Measurements from ENCODE around the gene TOR4A.
"Not testable (repeated sequence)": the region's sequence is repeated elsewhere in the genome, so short reads cannot be mapped to it uniquely, and the experiment has no call there.

Gene TOR4A

DNA sequence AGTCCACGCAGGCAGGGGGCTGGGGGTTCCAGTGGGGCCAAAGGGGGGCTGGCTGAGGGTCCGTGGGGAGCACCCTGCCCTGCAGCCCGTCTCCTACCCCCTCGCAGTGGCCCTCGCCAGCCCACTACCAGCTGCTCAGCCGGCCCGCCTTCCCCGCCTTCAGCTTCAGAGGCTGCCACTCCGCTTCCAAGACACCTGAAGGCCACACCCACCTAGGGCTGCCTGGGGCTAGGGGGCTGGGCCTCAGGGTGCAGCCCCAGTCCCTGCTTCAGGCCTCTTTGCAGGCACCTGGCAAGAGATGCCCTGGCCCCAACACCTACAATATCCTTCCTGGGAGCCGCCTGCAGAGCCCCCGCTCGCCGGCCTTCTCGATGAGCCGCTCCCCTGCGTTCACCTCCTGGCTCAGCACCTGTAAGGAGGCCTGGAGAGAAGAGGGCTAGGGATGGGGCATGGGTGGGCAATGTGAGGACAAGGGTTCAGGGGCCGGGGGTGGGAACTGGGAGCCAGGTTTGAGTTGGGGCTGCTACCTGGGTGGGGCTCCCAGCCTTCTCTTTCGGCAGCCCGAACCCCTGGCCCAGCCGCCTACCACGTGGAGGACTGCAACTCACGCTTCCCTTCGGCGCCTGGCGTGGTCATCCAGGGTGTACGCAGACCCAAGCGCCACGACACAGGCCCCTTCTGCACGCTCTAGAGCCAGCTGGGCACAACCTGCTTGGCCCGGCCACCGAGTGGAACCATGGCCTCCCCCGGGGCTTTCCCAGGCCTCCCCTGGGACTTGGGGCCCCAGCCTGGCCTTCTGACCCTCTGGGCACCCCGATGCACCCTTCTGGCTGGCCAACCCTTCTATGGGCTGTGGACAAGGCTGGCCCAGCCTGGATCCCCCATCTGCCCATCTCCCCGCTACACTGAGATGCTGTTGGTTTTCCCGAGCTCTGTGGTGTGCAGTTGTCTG is 24.7 kb upstream of the TOR4A start:
- Mint-ChIP-seq H3K4me1 (peaks cover 15% of the 10 kb centered on the region), H3K4me3 (no peak overlapping the region), H3K27ac (ENCODE audit: low read depth) (no peak overlapping the region), H3K27me3 (no peaks in the 10 kb centered on the region), H3K36me3 (ENCODE audit: insufficient read depth) (peaks cover 18% of the 10 kb centered on the region), H3K9me3 (no peaks in the 10 kb centered on the region)
- ATAC-seq (replicated peaks; ENCODE audit: extremely low read depth, poor library complexity, severe bottlenecking) = no peak
- DNase-seq (ENCODE audit: low spot score in 2 of 2) = no peak

DNA sequence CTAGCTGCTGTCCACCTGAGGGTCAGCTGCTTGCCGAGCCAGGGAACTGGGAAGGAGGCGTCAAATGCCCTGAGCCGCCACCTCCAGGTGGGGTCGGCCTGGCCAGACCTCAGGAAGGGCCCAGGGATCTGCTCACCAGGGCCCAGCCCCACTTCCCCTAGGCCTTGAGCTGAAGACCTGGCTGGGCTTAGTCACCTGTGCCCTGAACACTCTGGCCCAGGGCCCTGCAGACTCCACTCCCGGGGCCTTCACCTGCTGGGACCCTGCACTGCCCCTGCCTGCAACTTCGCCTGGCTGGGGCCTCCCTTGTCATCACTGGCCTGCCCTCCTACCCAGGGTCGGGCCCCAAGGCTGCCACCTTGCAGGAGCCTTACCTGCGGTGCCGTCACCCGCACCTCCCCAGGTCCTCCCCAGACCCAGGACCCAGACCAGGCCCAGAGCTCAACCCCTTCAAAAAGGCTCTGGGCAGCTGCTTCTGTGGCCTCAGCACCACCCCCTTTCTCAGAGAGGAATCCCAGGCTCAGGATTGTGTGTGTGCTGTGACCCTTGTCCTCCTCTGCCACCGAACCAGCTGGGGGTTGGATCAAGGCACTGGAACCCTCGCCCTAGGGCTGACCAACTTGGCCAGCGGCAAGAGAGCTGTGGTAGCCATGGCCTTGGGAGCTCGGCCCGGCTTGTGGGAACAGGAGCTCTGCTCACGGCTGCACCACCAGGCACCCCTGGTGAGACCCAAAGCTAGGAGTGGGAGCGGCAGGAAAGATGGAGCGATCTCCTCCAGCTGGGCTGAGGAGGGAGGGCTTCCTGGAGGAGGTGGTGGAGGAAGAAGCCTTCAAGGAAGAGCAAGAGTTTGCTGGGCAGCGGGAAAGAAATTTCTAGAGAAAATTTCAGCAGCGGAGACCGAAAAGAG is 23.6 kb upstream of the TOR4A start:
- Mint-ChIP-seq H3K4me1 (peaks cover 15% of the 10 kb centered on the region), H3K4me3 (peak overlapping the region; percentile 87), H3K27me3 (no peaks in the 10 kb centered on the region), H3K9me3 (no peaks in the 10 kb centered on the region), H3K36me3 (ENCODE audit: insufficient read depth) (peaks cover 23% of the 10 kb centered on the region), H3K27ac (ENCODE audit: low read depth) (no peak overlapping the region)
- ATAC-seq (replicated peaks; ENCODE audit: extremely low read depth, poor library complexity, severe bottlenecking) = no peak
- no peak for DNase-seq (ENCODE audit: low spot score in 2 of 2)

- H3K9me3 Mint-ChIP-seq = no peaks in the 10 kb centered on the region
- H3K36me3 Mint-ChIP-seq (ENCODE audit: insufficient read depth) = peaks cover 27% of the 10 kb centered on the region
- H3K4me3 Mint-ChIP-seq = peak within 1 kb of the TSS; percentile 87
- H3K27ac Mint-ChIP-seq (ENCODE audit: low read depth) = peak within 1 kb of the TSS; percentile 59
- DNase-seq (ENCODE audit: low spot score in 2 of 2) (peak; percentile 90 to 96), ATAC-seq (replicated peaks; ENCODE audit: extremely low read depth, poor library complexity, severe bottlenecking) (peak; percentile 86)
- H3K4me1 Mint-ChIP-seq = peaks cover 15% of the 10 kb centered on the region
- no peaks in the 10 kb centered on the region for H3K27me3 Mint-ChIP-seq
Measured at GRCh38 chr9:137254624-137255447, 22.7 kb upstream of the TOR4A start, which contains the start of gene NELFB. NELFB (plus strand) TSS chr9:137255327.

- ATAC-seq (replicated peaks; ENCODE audit: extremely low read depth, poor library complexity, severe bottlenecking) = peak; percentile 34
Measured at GRCh38 chr9:137255448-137256114, 21.9 kb upstream of the TOR4A start.

DNA sequence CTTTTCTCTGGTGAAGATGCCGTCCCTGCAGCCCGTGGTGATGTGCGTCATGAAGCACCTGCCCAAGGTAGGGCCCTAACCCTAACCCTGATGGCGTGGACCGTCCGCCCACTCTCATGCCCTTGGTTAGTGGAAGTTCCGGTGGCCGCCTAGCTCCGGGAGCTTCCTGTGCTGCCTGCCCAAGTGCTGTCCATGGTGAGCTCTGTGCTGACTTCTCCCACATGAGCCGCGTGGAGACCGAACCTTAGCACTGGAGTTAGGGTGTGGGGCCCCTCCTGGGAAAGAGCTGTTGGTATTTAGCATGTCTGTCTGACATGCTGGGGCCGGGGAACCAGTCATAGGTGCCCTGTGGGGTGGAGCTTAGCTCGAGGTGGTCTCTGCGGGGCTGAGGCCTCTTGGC is 21.2 kb upstream of the TOR4A start:
- Mint-ChIP-seq H3K36me3 (ENCODE audit: insufficient read depth) (peaks cover 28% of the 10 kb centered on the region), H3K4me1 (peaks cover 15% of the 10 kb centered on the region), H3K27ac (ENCODE audit: low read depth) (no peak overlapping the region), H3K27me3 (no peaks in the 10 kb centered on the region), H3K9me3 (no peaks in the 10 kb centered on the region), H3K4me3 (peak overlapping the region; percentile 87)
- ATAC-seq (replicated peaks; ENCODE audit: extremely low read depth, poor library complexity, severe bottlenecking) (no peak), DNase-seq (ENCODE audit: low spot score in 2 of 2) (no peak)

More at GRCh38 chr9:137255448-137256114, 21.9 kb upstream of the TOR4A start:
- H3K9me3 Mint-ChIP-seq = no peaks in the 10 kb centered on the region
- H3K4me3 Mint-ChIP-seq = peak overlapping the region; percentile 87
- DNase-seq (ENCODE audit: low spot score in 2 of 2) = peak in 1 of 2 donors; percentile 28
- H3K36me3 Mint-ChIP-seq (ENCODE audit: insufficient read depth) = peaks cover 27% of the 10 kb centered on the region
- no peaks in the 10 kb centered on the region for H3K27me3 Mint-ChIP-seq
- peak overlapping the region; percentile 59 for H3K27ac Mint-ChIP-seq (ENCODE audit: low read depth)
- peaks cover 15% of the 10 kb centered on the region for H3K4me1 Mint-ChIP-seq

DNA sequence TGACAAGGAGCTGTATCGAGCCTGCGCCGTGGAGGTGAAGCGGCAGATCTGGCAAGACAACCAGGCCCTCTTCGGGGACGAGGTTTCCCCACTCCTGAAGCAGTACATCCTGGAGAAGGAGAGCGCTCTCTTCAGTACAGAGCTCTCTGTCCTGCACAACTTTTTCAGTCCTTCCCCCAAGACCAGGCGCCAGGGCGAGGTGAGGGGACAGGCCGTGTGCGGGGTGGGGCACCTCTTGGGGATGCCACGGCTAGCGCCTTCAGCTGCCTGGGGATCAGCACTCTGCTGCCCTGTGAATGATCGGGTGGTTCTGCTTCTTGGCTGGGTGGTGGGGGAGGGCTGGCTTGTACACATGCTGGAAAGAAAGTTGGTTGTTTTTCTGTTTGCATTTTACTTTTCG is 20.7 kb upstream of the TOR4A start:
- H3K27ac Mint-ChIP-seq (ENCODE audit: low read depth) = no peak overlapping the region
- peaks cover 19% of the 10 kb centered on the region for H3K4me1 Mint-ChIP-seq
- peak overlapping the region; percentile 87 for H3K4me3 Mint-ChIP-seq
- H3K36me3 Mint-ChIP-seq (ENCODE audit: insufficient read depth) = peaks cover 29% of the 10 kb centered on the region
- no peak for DNase-seq (ENCODE audit: low spot score in 2 of 2)
- H3K27me3 Mint-ChIP-seq = no peaks in the 10 kb centered on the region
- H3K9me3 Mint-ChIP-seq = no peaks in the 10 kb centered on the region
- no peak for ATAC-seq (replicated peaks; ENCODE audit: extremely low read depth, poor library complexity, severe bottlenecking)

DNA sequence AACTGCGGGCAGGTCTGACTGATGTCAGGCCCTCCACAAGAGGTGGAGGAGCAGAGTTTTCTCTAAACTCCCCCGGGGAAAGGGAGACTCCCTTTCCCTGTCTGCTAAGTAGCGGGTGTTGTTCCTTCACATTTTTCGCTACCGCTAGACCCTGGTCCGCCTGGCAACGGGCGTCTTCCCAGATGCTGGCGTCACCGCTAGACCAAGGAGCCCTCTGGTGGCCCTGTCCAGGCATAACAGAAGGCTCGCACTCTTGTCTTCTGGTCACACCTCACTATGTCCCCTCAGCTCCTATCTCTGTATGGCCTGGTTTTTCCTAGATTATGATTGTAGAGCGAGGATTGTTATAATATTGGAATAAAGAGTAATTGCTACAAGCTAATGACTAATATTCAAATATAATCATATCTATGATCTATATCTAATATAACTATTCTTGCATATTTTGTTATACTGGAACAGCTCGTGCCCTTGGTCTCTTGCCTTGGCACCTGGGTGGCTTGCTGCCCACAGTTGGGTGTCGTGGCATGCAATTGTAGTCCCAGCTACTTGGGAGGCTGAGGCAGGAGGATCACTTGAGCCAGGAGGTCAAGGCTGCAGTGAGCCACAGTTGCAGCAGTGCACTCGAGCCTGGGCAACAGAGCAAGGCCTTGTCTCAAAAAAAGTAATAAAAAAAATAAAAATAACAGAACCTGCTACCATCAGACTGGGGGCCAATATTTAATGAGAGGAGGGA is 15.2 kb upstream of the TOR4A start:
- not testable (repeated sequence) for H3K9me3 Mint-ChIP-seq; H3K27me3 Mint-ChIP-seq; H3K4me3 Mint-ChIP-seq; H3K27ac Mint-ChIP-seq (ENCODE audit: low read depth); ATAC-seq (replicated peaks; ENCODE audit: extremely low read depth, poor library complexity, severe bottlenecking); H3K4me1 Mint-ChIP-seq; DNase-seq (ENCODE audit: low spot score in 2 of 2)
- H3K36me3 Mint-ChIP-seq (ENCODE audit: insufficient read depth) = peaks cover 18% of the 10 kb centered on the region

DNA sequence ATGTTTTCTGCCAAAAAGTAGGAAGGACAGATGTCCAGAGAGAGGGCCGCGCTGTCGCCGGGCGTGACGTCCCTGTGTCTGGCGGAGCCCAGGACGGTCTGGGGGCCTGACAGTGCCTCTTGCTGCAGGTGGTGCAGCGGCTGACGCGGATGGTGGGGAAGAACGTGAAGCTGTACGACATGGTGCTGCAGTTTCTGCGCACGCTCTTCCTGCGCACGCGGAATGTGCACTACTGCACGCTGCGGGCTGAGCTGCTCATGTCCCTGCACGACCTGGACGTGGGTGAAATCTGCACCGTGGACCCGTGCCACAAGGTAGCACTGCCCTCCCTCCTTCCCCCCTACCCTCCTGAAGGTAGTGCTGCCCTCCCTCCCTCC is 14.6 kb upstream of the TOR4A start:
- no peak overlapping the region for H3K27ac Mint-ChIP-seq (ENCODE audit: low read depth)
- peaks cover 6% of the 10 kb centered on the region for H3K4me1 Mint-ChIP-seq
- H3K27me3 Mint-ChIP-seq = no peaks in the 10 kb centered on the region
- ATAC-seq (replicated peaks; ENCODE audit: extremely low read depth, poor library complexity, severe bottlenecking) = no peak
- peaks cover 19% of the 10 kb centered on the region for H3K36me3 Mint-ChIP-seq (ENCODE audit: insufficient read depth)
- DNase-seq (ENCODE audit: low spot score in 2 of 2) = no peak
- no peaks in the 10 kb centered on the region for H3K9me3 Mint-ChIP-seq
- H3K4me3 Mint-ChIP-seq = no peak overlapping the region

DNA sequence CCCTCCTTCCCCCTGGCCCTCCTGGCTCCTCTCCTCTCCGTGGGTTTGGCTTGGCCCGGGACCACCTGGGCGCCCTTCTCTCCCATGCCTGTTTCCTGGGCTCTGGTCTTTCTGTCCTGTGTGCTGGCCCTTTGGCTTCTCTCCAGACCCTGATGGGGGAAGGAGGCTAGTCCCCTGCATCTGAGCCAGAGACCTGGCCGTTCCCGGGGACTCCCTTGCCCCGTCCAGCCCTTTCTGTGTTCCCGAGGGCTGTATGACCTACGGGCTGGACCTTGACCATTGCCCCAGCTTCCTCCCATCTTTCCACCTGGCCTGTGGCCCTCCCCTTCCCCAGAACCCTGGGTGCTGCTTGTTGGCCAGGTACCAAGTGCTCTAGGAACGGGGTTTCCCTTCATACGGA is 14.0 kb upstream of the TOR4A start:
- no peak overlapping the region for H3K4me3 Mint-ChIP-seq
- H3K9me3 Mint-ChIP-seq = no peaks in the 10 kb centered on the region
- H3K36me3 Mint-ChIP-seq (ENCODE audit: insufficient read depth) = peaks cover 19% of the 10 kb centered on the region
- no peak overlapping the region for H3K27ac Mint-ChIP-seq (ENCODE audit: low read depth)
- no peak for DNase-seq (ENCODE audit: low spot score in 2 of 2)
- H3K27me3 Mint-ChIP-seq = no peaks in the 10 kb centered on the region
- no peak for ATAC-seq (replicated peaks; ENCODE audit: extremely low read depth, poor library complexity, severe bottlenecking)
- peaks cover 6% of the 10 kb centered on the region for H3K4me1 Mint-ChIP-seq

GRCh38 chr9:137264067-137264466 is 13.5 kb upstream of the TOR4A start:
- peaks cover 17% of the 10 kb centered on the region for H3K36me3 Mint-ChIP-seq (ENCODE audit: insufficient read depth)
- H3K4me1 Mint-ChIP-seq = peaks cover 6% of the 10 kb centered on the region
- H3K4me3 Mint-ChIP-seq = no peak overlapping the region
- ATAC-seq (replicated peaks; ENCODE audit: extremely low read depth, poor library complexity, severe bottlenecking) (no peak), DNase-seq (ENCODE audit: low spot score in 2 of 2) (no peak)
- H3K27me3 Mint-ChIP-seq = no peaks in the 10 kb centered on the region
- no peaks in the 10 kb centered on the region for H3K9me3 Mint-ChIP-seq
- H3K27ac Mint-ChIP-seq (ENCODE audit: low read depth) = no peak overlapping the region

DNA sequence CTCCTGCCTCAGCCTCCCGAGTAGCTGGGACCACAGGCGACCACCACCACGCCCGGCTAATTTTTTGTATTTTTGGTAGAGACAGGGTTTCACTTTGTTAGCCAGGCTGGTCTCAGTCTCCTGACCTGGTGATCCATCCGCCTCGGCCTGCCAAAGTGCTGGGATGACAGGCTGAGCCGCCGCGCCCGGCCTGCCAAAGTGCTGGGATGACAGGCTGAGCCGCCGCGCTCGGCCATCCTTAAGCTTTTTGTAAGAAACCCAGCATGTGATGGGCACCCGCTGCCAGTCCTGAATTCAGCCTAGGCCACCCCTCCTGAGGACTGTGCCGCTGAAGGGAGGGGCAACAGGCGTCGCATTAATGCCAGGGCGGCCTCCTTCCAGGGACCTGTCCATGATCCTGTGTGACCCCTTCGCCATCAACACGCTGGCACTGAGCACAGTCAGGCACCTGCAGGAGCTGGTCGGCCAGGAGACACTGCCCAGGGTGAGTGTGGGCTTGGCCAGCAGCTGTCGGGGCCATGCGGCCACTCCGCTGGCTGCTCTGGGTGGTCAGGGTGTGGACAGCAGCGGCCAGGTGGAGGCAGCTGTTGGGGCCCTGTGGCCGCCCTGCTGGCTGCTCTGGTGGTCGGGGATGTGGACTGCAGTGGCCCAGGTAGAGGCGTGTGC is 11.9 kb upstream of the TOR4A start:
- Mint-ChIP-seq H3K36me3 (ENCODE audit: insufficient read depth) (peaks cover 19% of the 10 kb centered on the region), H3K27me3 (no peaks in the 10 kb centered on the region), H3K9me3 (no peaks in the 10 kb centered on the region), H3K4me1 (peaks cover 6% of the 10 kb centered on the region), H3K4me3 (no peak overlapping the region), H3K27ac (ENCODE audit: low read depth) (no peak overlapping the region)
- DNase-seq (ENCODE audit: low spot score in 2 of 2) = no peak
- ATAC-seq (replicated peaks; ENCODE audit: extremely low read depth, poor library complexity, severe bottlenecking) = no peak
